ENCODE measurements around the gene IGF2.

- no peak for TF ChIP-seq CTCF (IDR thresholded peaks at IDR 0.05)
- TF ChIP-seq REST (IDR thresholded peaks at IDR 0.05; ENCODE audit: insufficient read depth in 1 of 2, low read depth in 2 of 2, low read length in 1 of 2), result no peak
- no peak for TF ChIP-seq POLR2AphosphoS5 (IDR thresholded peaks at IDR 0.05; ENCODE audit: low read depth, low read length)
Observed at GRCh38 chr11:2091112-2091746, 48.0 kb downstream of the IGF2 start.

All from Panc1 (cell line).